ENCODE results near the gene IER2. TPM values are rescaled to one million over a fixed set of nuclear protein-coding genes. Genes with fewer than 3 reads are reported as not detected.
A peak's percentile ranks its signal among the peaks of the same experiment; 100 is the strongest.
"Not testable (repeated sequence)": the region's sequence is repeated elsewhere in the genome, so short reads cannot be mapped to it uniquely, and the experiment has no call there.

IER2 gene
- total RNA-seq, 1 donor from 2014 or later: 93.4 TPM

DNA sequence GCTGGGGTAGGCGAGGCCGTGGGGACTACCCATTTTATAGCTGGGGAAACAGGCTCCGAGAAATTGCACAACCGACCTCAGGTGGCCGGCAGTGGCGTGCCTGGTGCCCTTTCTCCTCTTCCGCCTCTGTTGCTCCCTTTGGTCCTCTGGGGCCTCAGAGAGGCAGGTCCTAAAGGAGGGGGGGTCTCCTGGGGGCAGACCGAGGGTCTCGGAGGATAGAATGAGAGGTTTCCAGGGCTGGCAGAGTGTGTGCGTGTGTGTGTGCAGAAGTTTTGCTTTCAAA lies 11.4 kb upstream of the IER2 start:
- Mint-ChIP-seq H3K27me3 (no peaks in the 10 kb centered on the region), H3K36me3 (ENCODE audit: insufficient read depth) (peaks cover 4% of the 10 kb centered on the region), H3K27ac (no peak overlapping the region), H3K4me1 (ENCODE audit: low read depth) (no peaks in the 10 kb centered on the region), H3K9me3 (ENCODE audit: low read depth) (no peaks in the 10 kb centered on the region), H3K4me3 (ENCODE audit: low read depth) (no peak overlapping the region)
- no peak for DNase-seq (ENCODE audit: low spot score, unreplicated experiment)
- TF ChIP-seq, protein P1, sequence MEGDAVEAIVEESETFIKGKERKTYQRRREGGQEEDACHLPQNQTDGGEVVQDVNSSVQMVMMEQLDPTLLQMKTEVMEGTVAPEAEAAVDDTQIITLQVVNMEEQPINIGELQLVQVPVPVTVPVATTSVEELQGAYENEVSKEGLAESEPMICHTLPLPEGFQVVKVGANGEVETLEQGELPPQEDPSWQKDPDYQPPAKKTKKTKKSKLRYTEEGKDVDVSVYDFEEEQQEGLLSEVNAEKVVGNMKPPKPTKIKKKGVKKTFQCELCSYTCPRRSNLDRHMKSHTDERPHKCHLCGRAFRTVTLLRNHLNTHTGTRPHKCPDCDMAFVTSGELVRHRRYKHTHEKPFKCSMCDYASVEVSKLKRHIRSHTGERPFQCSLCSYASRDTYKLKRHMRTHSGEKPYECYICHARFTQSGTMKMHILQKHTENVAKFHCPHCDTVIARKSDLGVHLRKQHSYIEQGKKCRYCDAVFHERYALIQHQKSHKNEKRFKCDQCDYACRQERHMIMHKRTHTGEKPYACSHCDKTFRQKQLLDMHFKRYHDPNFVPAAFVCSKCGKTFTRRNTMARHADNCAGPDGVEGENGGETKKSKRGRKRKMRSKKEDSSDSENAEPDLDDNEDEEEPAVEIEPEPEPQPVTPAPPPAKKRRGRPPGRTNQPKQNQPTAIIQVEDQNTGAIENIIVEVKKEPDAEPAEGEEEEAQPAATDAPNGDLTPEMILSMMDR (IDR thresholded peaks at IDR 0.05; ENCODE audit: unreplicated experiment): no peak

DNA sequence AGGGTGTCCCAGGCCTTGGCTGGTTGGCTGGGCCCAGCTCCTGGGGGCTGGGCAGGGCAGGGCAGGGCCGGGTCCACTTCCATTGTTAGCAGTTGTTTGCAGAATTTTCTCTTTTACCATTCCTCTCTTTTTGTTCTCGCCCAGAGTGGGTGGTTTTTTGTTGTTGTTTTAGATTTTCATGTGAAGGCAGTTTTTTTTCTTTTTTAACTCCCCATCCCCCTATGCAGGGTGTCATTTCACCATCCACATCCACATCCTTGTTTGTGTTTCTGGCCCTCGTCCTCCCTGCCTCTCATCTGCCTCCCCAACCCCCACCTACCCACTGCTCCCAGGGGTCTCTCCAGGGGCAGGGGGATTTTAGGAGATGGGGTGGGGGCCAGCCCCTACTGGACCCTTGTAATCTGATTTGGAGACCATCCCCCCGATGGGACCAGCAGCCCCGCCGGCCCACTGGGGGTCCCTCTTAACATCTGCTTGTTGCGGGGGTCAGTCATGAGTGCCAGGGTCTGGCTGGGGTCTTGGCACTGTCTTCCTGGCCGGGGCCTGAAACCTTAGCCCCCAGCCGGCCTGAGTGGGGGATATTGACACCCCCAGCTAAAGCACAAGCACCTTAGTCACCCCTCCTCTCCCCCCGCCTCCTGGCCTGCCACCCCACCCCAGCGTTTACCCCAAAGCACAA lies 10.4 kb upstream of the IER2 start:
- peaks cover 4% of the 10 kb centered on the region for H3K36me3 Mint-ChIP-seq (ENCODE audit: insufficient read depth)

DNA sequence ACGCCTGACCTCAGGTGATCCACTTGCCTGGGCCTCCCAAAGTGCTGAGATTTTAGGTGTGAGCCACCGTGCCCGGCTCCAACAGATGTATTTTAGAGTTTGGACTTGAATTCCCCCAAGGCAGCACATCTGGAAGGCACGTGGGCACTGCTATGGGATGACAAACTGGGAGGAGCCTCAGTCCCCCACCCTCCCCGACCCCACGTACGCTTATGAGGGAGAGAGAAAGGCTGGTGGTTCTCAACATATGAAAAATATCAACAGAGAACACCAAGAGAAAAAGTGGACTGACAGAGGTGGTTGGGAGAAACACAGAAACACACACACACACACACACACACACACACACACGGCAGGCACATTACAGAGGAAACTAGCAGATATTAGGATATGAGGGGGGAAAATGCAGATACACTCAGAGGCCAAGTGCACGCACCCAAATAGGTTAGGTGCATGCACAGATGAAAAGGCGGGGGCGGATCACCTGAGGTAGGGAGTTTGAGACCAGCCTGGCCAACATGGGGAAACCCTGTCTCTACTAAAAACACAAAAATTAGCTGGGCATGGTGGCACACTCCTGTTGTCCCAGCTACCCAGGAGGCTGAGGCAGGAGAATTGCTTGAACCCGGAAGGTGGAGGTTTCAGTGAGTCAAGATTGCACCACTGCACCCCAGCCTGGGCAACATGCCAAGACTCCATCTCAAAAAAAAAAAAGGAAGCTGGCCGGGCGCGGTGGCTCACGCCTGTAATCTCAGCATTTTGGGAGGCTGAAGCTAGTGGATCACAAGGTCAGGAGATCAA lies 3.2 kb upstream of the IER2 start:
- Mint-ChIP-seq H3K9me3 (ENCODE audit: low read depth) (no peaks in the 10 kb centered on the region), H3K36me3 (ENCODE audit: insufficient read depth) (no peaks in the 10 kb centered on the region), H3K4me3 (ENCODE audit: low read depth) (no peak overlapping the region), H3K27ac (no peak overlapping the region), H3K27me3 (no peaks in the 10 kb centered on the region), H3K4me1 (ENCODE audit: low read depth) (peaks cover 10% of the 10 kb centered on the region)
- TF ChIP-seq, protein P1 (IDR thresholded peaks at IDR 0.05; ENCODE audit: unreplicated experiment): no peak
- DNase-seq (ENCODE audit: low spot score, unreplicated experiment): no peak

More for the DNA sequence above, 10.4 kb upstream of the IER2 start:
- Mint-ChIP-seq H3K4me3 (ENCODE audit: low read depth) (no peak overlapping the region), H3K9me3 (ENCODE audit: low read depth) (no peaks in the 10 kb centered on the region), H3K27me3 (no peaks in the 10 kb centered on the region), H3K27ac (no peak overlapping the region), H3K4me1 (ENCODE audit: low read depth) (no peaks in the 10 kb centered on the region)
- no peak for DNase-seq (ENCODE audit: low spot score, unreplicated experiment)
- TF ChIP-seq, protein P1 (IDR thresholded peaks at IDR 0.05; ENCODE audit: unreplicated experiment): no peak

DNA sequence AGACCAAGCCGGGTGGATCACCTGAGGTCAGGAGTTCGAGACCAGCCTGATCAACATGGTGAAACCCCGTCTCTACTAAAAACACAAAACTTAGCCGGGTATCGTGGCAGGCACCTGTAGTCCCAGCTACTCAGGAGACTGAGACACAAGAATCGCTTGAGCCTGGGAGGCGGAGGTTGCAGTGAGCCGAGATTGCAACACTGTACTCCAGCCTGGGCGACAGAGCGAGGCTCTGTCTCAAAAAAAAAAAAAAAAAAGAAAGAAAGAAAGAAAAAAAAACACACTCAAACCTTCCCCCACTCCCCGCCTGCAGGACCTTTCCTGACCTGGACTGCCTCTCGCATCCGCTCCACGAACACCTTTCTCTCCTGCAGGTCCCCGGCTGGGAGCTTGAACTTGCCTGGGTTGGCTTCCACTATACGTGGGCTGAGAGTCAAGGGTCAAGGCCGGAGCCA lies 1.0 kb upstream of the IER2 start:
- DNase-seq (ENCODE audit: low spot score, unreplicated experiment): peak; percentile 19
- H3K27ac Mint-ChIP-seq: peak overlapping the region; percentile 45
- not testable (repeated sequence) for H3K36me3 Mint-ChIP-seq (ENCODE audit: insufficient read depth); H3K4me1 Mint-ChIP-seq (ENCODE audit: low read depth); H3K9me3 Mint-ChIP-seq (ENCODE audit: low read depth); H3K27me3 Mint-ChIP-seq
- peak overlapping the region; percentile 96 for H3K4me3 Mint-ChIP-seq (ENCODE audit: low read depth)

DNA sequence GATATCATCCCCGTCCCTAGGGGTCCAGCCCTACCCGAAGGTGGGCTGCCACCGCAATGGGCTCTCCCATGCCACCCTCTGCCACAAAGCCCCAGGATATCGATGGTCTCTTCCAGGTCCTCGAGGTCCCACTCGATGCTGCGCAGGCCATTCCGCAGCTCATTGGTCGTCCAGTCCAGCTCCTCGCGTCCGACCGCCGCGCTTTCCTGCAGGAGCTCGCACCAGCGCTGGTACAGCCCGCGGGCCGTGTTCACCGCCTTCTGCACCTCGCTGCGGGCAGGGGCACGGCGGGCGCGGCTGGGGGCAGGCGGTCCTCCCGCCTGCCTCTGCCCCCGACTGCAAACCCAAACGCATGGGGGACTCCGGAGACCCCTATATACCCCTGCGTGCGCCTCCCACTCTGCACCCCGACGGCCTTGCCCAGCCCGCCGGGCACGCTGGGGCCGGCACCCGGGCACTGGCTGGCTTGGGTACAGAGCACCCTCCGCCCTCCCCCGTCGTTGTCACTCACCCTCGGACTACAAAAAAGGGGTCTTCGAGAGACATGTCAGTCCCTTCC lies 504 bp upstream of the IER2 start:
- H3K4me1 Mint-ChIP-seq (ENCODE audit: low read depth): peaks cover 10% of the 10 kb centered on the region
- no peaks in the 10 kb centered on the region for H3K9me3 Mint-ChIP-seq (ENCODE audit: low read depth)
- H3K4me3 Mint-ChIP-seq (ENCODE audit: low read depth): peak overlapping the region; percentile 96
- peak overlapping the region; percentile 99 for H3K27ac Mint-ChIP-seq
- TF ChIP-seq, protein P1 (IDR thresholded peaks at IDR 0.05; ENCODE audit: unreplicated experiment): no peak
- peak; percentile 48 for DNase-seq (ENCODE audit: low spot score, unreplicated experiment)
- H3K36me3 Mint-ChIP-seq (ENCODE audit: insufficient read depth): peaks cover 10% of the 10 kb centered on the region
- H3K27me3 Mint-ChIP-seq: no peaks in the 10 kb centered on the region

All from progenitor cell of endocrine pancreas (in vitro differentiated cells).